OCI-LY1 (cell line): Measurements from ENCODE around the gene FRAS1.

Source experiments
- EZH2 ChIP-seq: fragments of 200-600 bp; sonication (generic), shearing (Covaris generic); IDR thresholded peaks from 2 replicates; pipeline ENCODE4 v1.8.0; 2017; ENCODE audit warnings: borderline replicate concordance, mixed run types, mild to moderate bottlenecking, antibody characterized with exemption, low read length, moderate library complexity, mixed read lengths
- TF ChIP-seq, protein P1 (sequence below): fragments of 200-600 bp; sonication (generic), shearing (Covaris generic); IDR thresholded peaks from 2 replicates; pipeline ENCODE4 v1.5.1; 2017; ENCODE audit warnings: mild to moderate bottlenecking, antibody characterized with exemption, low read length, moderate library complexity, mixed read lengths

GRCh38 chr4:78355306-78355705 is 298.2 kb downstream of the FRAS1 start:
- TF ChIP-seq, protein P1, sequence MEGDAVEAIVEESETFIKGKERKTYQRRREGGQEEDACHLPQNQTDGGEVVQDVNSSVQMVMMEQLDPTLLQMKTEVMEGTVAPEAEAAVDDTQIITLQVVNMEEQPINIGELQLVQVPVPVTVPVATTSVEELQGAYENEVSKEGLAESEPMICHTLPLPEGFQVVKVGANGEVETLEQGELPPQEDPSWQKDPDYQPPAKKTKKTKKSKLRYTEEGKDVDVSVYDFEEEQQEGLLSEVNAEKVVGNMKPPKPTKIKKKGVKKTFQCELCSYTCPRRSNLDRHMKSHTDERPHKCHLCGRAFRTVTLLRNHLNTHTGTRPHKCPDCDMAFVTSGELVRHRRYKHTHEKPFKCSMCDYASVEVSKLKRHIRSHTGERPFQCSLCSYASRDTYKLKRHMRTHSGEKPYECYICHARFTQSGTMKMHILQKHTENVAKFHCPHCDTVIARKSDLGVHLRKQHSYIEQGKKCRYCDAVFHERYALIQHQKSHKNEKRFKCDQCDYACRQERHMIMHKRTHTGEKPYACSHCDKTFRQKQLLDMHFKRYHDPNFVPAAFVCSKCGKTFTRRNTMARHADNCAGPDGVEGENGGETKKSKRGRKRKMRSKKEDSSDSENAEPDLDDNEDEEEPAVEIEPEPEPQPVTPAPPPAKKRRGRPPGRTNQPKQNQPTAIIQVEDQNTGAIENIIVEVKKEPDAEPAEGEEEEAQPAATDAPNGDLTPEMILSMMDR = no peak
- no peak for TF ChIP-seq EZH2
